OCI-LY3 (cell line): Measurements from ENCODE around the gene ROBO2.

Experiments
- EZH2phosphoT487 ChIP-seq: fragments of 200-600 bp; shearing (Covaris generic); IDR thresholded peaks from 2 replicates; pipeline ENCODE4 v1.6.1; 2018; ENCODE audit warnings: antibody characterized with exemption, mixed run types, low read depth
- TF ChIP-seq, protein P1 (sequence below): fragments of 200-600, 300-600 bp; sonication (generic); IDR thresholded peaks from 2 replicates; pipeline ENCODE4 v1.5.1; 2014; ENCODE audit warnings: antibody characterized with exemption, low read length, low read depth

DNA sequence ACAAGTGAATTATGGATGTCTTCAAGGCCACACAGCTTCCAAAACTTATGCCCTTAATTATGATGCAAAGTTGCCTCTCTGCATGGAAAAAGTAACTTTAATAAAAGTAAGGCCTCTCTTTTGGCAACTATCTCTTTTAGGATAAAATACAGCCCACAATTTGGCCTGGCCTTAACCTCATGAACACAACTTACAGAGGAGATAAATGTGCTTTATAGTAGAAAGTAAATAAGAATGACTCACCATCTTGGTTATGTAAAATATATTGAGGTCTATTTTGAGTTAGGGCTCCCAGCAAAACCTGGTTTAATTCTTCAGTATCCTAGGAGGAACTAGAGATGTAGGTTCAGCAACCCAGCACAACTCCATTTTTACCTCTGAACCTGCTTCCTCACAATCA is 164.0 kb downstream of the ROBO2 start:
- TF ChIP-seq, protein P1, sequence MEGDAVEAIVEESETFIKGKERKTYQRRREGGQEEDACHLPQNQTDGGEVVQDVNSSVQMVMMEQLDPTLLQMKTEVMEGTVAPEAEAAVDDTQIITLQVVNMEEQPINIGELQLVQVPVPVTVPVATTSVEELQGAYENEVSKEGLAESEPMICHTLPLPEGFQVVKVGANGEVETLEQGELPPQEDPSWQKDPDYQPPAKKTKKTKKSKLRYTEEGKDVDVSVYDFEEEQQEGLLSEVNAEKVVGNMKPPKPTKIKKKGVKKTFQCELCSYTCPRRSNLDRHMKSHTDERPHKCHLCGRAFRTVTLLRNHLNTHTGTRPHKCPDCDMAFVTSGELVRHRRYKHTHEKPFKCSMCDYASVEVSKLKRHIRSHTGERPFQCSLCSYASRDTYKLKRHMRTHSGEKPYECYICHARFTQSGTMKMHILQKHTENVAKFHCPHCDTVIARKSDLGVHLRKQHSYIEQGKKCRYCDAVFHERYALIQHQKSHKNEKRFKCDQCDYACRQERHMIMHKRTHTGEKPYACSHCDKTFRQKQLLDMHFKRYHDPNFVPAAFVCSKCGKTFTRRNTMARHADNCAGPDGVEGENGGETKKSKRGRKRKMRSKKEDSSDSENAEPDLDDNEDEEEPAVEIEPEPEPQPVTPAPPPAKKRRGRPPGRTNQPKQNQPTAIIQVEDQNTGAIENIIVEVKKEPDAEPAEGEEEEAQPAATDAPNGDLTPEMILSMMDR = no peak
- no peak for TF ChIP-seq EZH2phosphoT487
